Stimulated activated effector memory CD8-positive, alpha-beta T cell treated with anti-CD3 and anti-CD28 coated beads, Interleukin-12 subunit alpha, Interleukin-12 subunit beta, amount 100 ng/mL, for 72 hours (primary cell): ENCODE measurements around the gene KDM4C.

Source experiments
- ATAC-seq: fragments of 150-1000 bp; cut with Tn5 transposase; 2 replicates; pipeline ENCODE4 v1.10.0; 2021
- DNase-seq, 2 donors: peaks; one replicate each; pipeline ENCODE4 v3.0.0; 2021 to 2022; ENCODE audit warnings: low spot score in 2 of 2
- H3K27ac Mint-ChIP-seq: one replicate; pipeline ENCODE4 v1.8.0; 2022; ENCODE audit warnings: mild to moderate bottlenecking, mixed read lengths
- H3K36me3 Mint-ChIP-seq: one replicate; pipeline ENCODE4 v1.8.0; 2022; ENCODE audit warnings: mild to moderate bottlenecking, mixed read lengths
- H3K4me1 Mint-ChIP-seq: one replicate; pipeline ENCODE4 v1.8.0; 2022; ENCODE audit warnings: mixed read lengths
- H3K4me3 Mint-ChIP-seq: one replicate; pipeline ENCODE4 v1.8.0; 2022; ENCODE audit warnings: mild to moderate bottlenecking, mixed read lengths
- H3K9me3 Mint-ChIP-seq: one replicate; pipeline ENCODE4 v1.8.0; 2022; ENCODE audit warnings: mixed read lengths

KDM4C gene

DNA sequence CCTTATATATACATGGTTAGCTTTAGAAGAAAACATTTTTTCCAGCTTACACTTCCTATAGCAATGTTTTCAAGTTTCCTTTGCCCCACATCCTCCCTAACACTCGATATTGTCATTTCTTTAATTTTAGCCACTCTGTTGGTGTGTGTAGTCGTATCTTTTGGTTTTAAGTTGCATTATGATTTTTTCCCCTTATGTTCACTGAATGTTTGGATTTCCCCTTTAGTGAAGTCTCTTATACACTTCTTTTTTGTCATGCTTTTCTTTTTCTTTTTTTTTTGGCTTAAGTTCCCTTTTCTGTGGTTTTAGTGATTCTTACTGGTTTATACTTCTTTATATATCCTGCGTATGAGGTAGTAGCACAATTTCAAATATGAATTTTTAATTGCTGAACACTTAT, 58.8 kb downstream of the KDM4C start:
- Mint-ChIP-seq H3K4me1 (peaks cover 22% of the 10 kb centered on the region), H3K27ac (peak overlapping the region; percentile 30), H3K36me3 (peaks cover 38% of the 10 kb centered on the region), H3K4me3 (no peak overlapping the region), H3K9me3 (no peaks in the 10 kb centered on the region)
- ATAC-seq (no peak), DNase-seq (no peak)

DNA sequence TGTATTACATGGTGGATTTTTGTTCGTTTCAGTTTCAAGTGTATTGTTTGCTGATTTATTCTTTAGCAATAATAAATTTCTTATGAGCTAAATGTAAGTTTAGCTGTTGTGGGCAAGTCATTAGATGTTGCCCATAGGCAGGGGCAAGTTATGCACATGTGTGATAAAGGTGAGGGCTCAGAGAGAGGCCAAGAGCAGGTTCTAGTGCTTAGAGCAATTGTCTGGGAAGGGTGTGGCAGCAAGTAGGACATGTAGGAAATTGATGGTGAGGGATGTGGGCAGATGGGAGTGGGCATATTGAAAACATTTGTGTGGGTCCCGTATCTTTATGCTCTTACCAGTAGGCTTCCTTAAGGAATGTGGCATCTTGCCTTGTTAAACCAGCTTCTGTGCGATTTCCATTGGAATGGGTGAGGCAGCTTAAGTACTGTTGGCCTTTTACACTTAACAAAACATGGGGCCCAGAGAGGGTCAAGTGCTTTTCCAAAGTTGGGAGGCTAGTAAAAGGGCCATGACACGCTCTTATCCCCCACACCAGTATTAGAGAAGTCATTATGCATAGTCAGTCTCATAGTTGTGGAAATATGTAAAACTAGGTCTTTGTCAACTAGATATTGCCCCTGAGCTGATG, 60.6 kb downstream of the KDM4C start:
- peak in 1 of 2 donors; percentile 30 for DNase-seq

DNA sequence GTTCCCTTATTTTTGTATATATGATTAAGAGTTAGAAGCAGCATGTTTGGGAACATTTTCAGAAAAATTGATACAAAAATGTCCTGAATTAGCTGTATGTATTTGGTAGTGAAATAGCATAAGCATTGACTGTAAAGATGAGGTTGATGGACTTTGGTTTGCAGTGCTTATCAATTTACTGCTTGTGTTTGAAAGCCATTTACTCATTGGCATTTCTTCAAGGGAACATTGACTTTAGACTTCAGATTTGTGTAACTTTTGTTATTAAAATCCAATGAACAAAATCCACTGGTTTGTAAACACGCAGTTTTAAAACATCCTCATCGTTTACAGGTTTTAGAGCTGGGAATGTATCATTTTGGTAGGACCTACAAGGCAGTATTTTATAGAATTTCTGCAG, 61.3 kb downstream of the KDM4C start:
- Mint-ChIP-seq H3K27ac (no peak overlapping the region), H3K36me3 (peaks cover 48% of the 10 kb centered on the region), H3K4me3 (no peak overlapping the region), H3K4me1 (peaks cover 22% of the 10 kb centered on the region), H3K9me3 (no peaks in the 10 kb centered on the region)
- ATAC-seq (no peak), DNase-seq (no peak)

More for the DNA sequence above, 60.6 kb downstream of the KDM4C start:
- no peaks in the 10 kb centered on the region for H3K9me3 Mint-ChIP-seq
- H3K4me3 Mint-ChIP-seq, result no peak overlapping the region
- no peak for ATAC-seq
- H3K4me1 Mint-ChIP-seq, result peaks cover 22% of the 10 kb centered on the region
- H3K36me3 Mint-ChIP-seq, result peaks cover 41% of the 10 kb centered on the region
- H3K27ac Mint-ChIP-seq, result no peak overlapping the region

DNA sequence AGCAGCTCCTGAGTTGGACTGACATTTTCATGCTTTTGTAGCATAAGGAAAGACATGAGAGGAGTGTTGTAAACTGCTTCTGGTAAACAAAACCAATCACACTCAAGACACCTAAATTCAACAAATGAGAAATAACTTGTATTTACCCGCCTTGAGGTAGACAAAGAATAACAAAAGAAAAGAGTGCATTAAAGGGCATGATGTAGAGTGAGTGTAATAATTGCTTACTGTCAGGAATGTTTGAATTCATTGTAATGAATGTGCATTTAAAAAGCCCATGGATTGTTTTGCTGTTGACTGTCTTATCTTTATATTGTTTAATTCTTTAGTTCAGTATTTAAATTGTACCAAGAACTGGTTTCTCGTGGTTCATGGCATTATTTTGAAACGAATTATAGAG, 61.8 kb downstream of the KDM4C start:
- ATAC-seq, result no peak
- peaks cover 22% of the 10 kb centered on the region for H3K4me1 Mint-ChIP-seq
- DNase-seq, result no peak
- peaks cover 48% of the 10 kb centered on the region for H3K36me3 Mint-ChIP-seq
- no peaks in the 10 kb centered on the region for H3K9me3 Mint-ChIP-seq
- no peak overlapping the region for H3K27ac Mint-ChIP-seq
- no peak overlapping the region for H3K4me3 Mint-ChIP-seq

DNA sequence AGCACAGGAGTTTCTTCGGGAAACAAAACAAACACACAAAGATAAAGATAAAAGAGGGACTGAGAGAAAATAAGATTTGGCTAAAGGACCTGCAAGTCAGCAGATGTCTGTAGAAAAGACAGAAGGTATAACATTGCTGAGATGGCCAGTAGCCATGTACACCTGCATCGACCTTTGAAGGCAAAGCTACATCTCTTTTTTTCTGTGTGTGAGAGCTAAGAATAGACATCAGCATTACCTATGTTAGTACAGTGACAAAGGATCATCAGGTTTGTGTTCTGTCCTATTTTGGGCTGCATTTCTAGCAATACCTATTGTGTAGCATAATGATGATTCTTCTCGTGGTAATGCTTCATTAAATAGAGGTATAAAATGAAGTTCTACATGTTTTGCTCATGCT, 64.9 kb downstream of the KDM4C start:
- ATAC-seq (no peak), DNase-seq (no peak)
- H3K4me1 Mint-ChIP-seq, result peaks cover 20% of the 10 kb centered on the region
- no peak overlapping the region for H3K27ac Mint-ChIP-seq
- H3K9me3 Mint-ChIP-seq, result no peaks in the 10 kb centered on the region
- peaks cover 49% of the 10 kb centered on the region for H3K36me3 Mint-ChIP-seq
- no peak overlapping the region for H3K4me3 Mint-ChIP-seq

DNA sequence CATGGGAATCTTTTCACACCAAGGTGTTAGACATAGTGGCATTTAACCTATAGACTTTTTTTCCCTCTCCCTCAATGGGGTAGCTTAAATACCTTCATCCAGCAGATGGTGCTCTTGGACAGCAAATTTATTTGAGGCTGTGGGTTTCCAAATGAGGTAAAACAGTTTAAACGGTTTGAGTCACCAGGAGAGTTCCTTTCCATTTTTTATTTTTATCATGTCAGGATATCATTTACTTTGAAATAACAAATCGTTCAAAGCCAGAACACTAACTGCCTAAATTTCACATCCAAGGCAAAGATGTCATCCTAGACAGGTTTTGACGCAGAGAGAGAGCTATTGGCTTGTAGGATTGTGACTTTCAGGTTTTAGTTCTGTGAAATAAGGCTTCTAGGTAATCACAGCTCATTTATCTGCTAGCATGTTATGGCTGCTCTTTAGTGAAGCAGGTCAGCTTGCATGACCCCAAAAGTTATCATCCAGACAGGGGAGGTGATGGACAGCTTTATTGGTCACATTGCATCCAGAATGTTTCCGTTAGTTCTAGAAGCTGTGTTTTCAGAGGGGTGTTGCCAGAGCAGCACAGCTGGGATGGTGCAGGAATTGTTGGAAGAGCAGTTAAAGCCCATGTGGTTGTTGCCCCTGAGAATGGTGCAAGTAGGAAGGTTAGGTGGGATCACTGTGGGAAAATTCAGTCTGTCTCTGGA, 69.8 kb downstream of the KDM4C start:
- no peaks in the 10 kb centered on the region for H3K9me3 Mint-ChIP-seq
- H3K27ac Mint-ChIP-seq, result peak overlapping the region; percentile 84
- peaks cover 65% of the 10 kb centered on the region for H3K36me3 Mint-ChIP-seq
- H3K4me3 Mint-ChIP-seq, result no peak overlapping the region
- peaks cover 15% of the 10 kb centered on the region for H3K4me1 Mint-ChIP-seq
- DNase-seq, result peak; percentile 12 to 66
- peak; percentile 69 for ATAC-seq

DNA sequence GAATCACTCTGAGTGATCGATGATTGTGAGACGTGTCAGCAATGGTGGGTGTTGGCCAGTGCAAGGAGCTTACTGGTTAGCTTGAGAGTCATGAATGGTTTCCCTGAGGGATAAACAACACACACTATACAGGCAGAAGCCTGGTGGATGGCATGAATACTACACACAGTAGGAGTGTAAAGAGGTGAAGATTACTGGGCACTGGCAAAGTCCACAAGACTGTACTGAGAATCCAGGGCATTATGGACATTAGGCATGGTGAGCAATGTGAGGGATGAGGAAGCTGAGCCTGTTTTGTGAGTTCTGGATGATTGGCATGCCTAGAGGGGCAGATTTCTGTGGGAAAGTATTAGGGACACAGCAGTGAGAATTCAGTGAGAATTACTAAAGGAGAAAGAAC, 71.3 kb downstream of the KDM4C start:
- H3K27ac Mint-ChIP-seq, result peak overlapping the region; percentile 7
- H3K36me3 Mint-ChIP-seq, result peaks cover 58% of the 10 kb centered on the region

DNA sequence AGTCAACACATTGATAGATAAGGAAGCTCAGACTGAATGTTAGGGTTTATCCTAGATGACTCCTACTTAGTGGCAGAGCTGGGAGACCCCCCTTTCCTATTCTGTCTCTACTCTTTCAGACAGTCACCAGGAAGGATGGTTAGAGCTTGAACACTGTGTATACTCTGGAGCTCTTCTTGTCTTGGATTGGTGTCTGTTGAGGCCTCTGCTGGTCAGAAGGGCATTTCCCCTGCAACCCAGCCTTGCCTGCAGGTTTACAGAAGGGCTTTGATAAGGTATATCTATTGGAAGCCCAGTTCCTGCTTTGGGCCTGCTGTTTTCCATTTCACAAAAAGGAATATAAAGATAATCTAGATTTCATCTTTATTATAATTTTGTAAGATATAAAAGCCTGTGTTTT, 71.8 kb downstream of the KDM4C start:
- H3K36me3 Mint-ChIP-seq, result peaks cover 58% of the 10 kb centered on the region
- H3K4me1 Mint-ChIP-seq, result peaks cover 15% of the 10 kb centered on the region

More for the DNA sequence above, 71.3 kb downstream of the KDM4C start:
- ATAC-seq (peak; percentile 46), DNase-seq (no peak)
- no peaks in the 10 kb centered on the region for H3K9me3 Mint-ChIP-seq
- no peak overlapping the region for H3K4me3 Mint-ChIP-seq
- peaks cover 15% of the 10 kb centered on the region for H3K4me1 Mint-ChIP-seq

DNA sequence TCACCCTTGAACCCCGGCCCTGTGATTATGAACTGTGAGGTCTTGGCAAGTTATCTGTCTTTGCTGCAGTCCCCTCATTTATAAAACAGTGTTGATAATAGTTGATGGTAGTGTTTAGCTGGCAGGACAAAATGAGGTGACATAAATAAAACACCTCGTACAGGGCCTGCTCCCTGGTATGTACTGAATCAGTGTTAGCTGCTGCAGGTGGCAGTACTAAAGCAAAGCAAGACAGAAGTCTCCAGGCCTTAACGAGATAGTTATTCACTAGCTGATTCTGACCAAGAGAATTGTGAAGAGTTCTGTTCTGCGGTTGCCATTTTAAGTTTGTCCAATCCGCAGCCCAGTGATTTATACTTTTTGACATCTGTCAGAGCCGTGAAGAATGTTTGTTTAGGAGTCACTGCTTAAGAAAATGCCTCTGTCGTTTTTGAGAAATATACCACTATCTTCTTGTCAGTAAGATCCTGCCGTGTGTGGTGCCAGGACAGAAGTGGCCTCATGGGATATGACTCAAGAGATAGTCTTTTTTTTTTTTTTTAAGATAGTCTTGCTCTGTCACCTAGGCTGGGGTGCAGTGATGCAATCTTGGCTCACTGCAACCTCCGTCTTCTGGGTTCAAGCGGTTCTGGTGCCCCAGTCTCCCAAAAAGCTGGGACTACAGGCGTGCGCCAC, 75.9 kb downstream of the KDM4C start:
- Mint-ChIP-seq H3K4me3 (no peak overlapping the region), H3K4me1 (peaks cover 12% of the 10 kb centered on the region), H3K36me3 (peaks cover 47% of the 10 kb centered on the region), H3K27ac (no peak overlapping the region), H3K9me3 (no peaks in the 10 kb centered on the region)
- ATAC-seq, result no peak
- DNase-seq, result no peak

More for the DNA sequence above, 71.8 kb downstream of the KDM4C start:
- H3K27ac Mint-ChIP-seq, result peak overlapping the region; percentile 7
- DNase-seq, result no peak
- no peak overlapping the region for H3K4me3 Mint-ChIP-seq
- no peak for ATAC-seq
- no peaks in the 10 kb centered on the region for H3K9me3 Mint-ChIP-seq

DNA sequence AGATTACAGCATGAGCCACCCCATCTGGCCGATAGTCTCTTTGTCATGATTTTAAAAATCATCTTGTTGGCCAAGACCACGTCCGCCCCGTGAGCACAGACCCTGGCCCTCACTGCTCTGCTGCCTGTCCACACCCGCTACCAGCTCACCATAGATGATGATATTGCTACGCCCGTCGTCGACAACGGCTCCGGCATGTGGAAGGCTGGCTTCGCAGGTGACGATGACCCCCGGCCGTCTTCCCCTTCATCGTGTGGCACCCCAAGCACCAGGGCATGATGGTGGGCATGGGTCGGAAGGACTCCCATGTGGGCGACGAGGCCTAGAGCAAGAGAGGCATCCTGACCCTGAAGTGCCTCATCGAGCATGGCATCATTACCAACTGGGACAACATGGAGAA, 76.5 kb downstream of the KDM4C start:
- Mint-ChIP-seq H3K27ac (no peak overlapping the region), H3K4me1 (peaks cover 7% of the 10 kb centered on the region), H3K4me3 (no peak overlapping the region), H3K36me3 (peaks cover 42% of the 10 kb centered on the region), H3K9me3 (no peaks in the 10 kb centered on the region)
- no peak for ATAC-seq
- DNase-seq, result no peak

DNA sequence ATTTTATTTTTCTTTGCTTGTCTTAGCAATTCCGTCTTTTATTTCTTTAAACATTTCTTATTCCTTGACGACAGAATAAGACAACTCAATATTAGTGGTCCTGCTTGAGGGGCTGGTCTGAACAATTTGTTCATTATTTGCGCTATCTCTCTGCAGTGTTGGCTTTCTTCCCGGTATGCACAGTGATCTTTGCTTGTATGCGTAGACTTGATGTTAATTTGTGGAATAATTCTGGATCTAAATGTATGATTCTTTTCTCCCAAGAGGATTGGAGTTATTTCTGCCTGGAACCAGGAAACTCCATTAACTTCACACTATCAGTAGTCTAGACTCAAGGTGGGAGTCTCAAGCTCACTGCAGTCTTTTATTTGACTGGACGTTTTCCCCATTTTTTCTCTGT, 80.4 kb downstream of the KDM4C start:
- Mint-ChIP-seq H3K4me1 (peaks cover 24% of the 10 kb centered on the region), H3K36me3 (peaks cover 49% of the 10 kb centered on the region), H3K27ac (no peak overlapping the region), H3K4me3 (no peak overlapping the region), H3K9me3 (no peaks in the 10 kb centered on the region)
- DNase-seq (no peak), ATAC-seq (no peak)

DNA sequence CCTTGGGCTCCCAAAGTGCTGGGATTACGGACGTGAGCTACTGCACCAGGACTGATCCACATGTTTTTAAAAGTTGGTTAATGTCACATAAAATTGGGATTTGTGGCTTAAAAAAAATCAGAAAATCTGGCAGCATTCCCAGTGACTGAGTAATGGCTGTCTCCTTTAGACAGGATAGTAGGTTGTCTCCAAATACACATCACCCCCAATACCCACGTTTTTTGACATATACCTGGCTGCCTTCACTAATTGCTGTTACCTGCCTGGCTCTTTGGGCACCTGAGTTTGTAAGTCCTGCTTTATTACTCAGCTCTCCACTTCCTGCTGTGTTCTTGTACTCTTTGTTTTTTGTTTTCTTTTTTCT, 84.8 kb downstream of the KDM4C start:
- Mint-ChIP-seq H3K27ac (no peak overlapping the region), H3K4me1 (peaks cover 28% of the 10 kb centered on the region), H3K9me3 (no peaks in the 10 kb centered on the region), H3K4me3 (no peak overlapping the region), H3K36me3 (peaks cover 42% of the 10 kb centered on the region)
- no peak for DNase-seq
- no peak for ATAC-seq

DNA sequence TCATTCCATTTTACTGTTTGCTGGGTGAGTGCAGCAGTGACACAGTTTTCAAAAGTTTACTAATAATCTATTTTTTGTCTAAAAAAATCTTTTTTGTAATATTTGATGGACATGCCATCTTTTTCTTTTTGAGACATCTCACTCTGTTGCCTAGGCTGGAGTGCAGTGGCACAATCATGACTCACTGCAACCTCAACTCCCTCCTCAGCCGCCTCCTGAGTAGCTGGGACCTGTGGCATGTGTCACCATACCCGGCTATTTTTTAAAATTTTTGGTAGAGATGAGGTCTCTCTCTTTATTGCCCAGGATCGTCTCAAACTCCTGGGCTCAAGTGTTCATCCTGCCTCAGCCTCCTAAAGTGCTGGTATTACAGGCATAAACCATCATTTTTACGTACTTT, 86.0 kb downstream of the KDM4C start:
- Mint-ChIP-seq H3K4me1 (peaks cover 28% of the 10 kb centered on the region), H3K27ac (no peak overlapping the region), H3K4me3 (no peak overlapping the region), H3K9me3 (no peaks in the 10 kb centered on the region), H3K36me3 (peaks cover 46% of the 10 kb centered on the region)
- DNase-seq, result no peak
- peak; percentile 68 for ATAC-seq

DNA sequence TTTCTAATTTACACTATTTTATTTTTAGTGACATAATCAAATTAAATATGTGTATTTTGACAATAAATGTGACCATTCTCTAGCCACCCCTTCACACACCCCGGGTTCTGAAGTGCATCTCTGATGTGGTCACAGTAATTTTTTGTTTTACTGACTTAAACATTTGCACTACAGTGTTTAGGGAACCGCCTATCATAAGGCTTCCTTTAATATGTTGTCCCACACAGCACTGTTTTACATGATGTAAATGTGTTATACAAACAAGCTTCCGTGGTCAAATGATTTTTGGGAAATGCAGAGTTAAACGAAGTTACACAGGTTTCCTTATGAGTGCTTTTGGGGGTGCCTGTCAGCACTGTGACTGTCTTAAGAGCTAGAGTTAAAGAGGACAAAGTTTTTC, 86.5 kb downstream of the KDM4C start:
- Mint-ChIP-seq H3K4me3 (no peak overlapping the region), H3K9me3 (no peaks in the 10 kb centered on the region), H3K4me1 (peaks cover 28% of the 10 kb centered on the region), H3K36me3 (peaks cover 50% of the 10 kb centered on the region), H3K27ac (no peak overlapping the region)
- ATAC-seq (no peak), DNase-seq (no peak)

DNA sequence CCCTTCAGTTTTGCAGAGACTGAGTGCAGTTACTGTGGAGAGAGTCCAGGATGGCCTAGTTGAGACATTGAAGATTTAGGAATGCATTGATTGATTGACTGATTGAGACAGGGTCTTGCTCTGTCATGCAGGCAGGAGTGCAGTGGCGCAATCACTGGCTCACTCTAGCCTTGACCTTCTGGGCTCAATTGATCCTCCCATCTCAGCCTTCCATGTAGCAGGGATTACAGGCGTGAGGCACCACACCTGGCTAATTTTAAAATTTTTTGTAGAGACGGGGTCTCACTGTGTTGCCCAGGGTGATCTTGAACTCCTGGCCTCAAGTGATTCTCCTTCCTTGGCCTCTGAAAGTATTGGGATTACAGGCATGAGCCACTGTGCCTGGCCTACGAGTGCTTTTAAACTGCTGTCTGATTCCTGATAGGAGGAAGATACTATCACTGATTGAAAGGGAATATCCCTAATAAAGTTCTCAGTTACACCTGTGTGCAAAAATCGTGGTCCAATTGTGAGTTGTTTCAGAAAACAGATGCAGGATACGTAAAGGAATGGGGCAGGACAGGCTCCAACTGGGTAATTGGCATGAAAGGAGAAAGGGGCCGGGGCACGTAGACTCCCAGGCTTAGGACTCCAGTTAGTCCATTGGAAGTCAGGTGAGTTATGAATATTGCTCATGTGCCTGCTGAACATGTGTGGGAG, 87.5 kb downstream of the KDM4C start:
- ATAC-seq, result no peak
- Mint-ChIP-seq H3K4me3 (no peak overlapping the region), H3K27ac (no peak overlapping the region), H3K9me3 (no peaks in the 10 kb centered on the region), H3K4me1 (peaks cover 28% of the 10 kb centered on the region), H3K36me3 (peaks cover 54% of the 10 kb centered on the region)
- DNase-seq, result no peak
